Activated B cell treated with CpG ODN at 0.5 μM for 24 hours (primary cell): ENCODE measurements around the gene IFNGR2. TPM values are rescaled to one million over a fixed set of nuclear protein-coding genes. Genes with fewer than 3 reads are reported as not detected.
A peak's percentile ranks its signal among the peaks of the same experiment; 100 is the strongest.
"Not testable (repeated sequence)": the region's sequence is repeated elsewhere in the genome, so short reads cannot be mapped to it uniquely, and the experiment has no call there.

ENCODE experiments used
- ATAC-seq: fragments of 200-7000 bp; cut with Tn5 transposase; one replicate; pipeline ENCODE4 v1.10.0; 2021; ENCODE audit warnings: low read depth, mild to moderate bottlenecking, moderate library complexity
- CTCF ChIA-PET: fragments of 350-600 bp; sonication (Branson Sonifier 250); formaldehyde crosslinking; loops from one replicate; lab custom pipeline; 2021; ENCODE audit warnings: antibody characterized with exemption; lab: Charles Lee
- POLR2A ChIA-PET: fragments of 350-600 bp; sonication (Branson Sonifier 250); formaldehyde crosslinking; loops from one replicate; lab custom pipeline; 2021; ENCODE audit warnings: antibody characterized with exemption; lab: Charles Lee
- DNase-seq: peaks from one replicate; pipeline ENCODE4 v3.0.0; 2022
- H3K27ac Mint-ChIP-seq: one replicate; pipeline ENCODE4 v1.8.0; 2020; ENCODE audit warnings: mixed read lengths
- H3K27me3 Mint-ChIP-seq: one replicate; pipeline ENCODE4 v1.8.0; 2021; ENCODE audit warnings: mixed read lengths
- H3K36me3 Mint-ChIP-seq: one replicate; pipeline ENCODE4 v1.8.0; 2021; ENCODE audit warnings: low read depth, mixed read lengths
- H3K4me1 Mint-ChIP-seq: one replicate; pipeline ENCODE4 v1.8.0; 2021; ENCODE audit warnings: mixed read lengths
- H3K4me3 Mint-ChIP-seq: one replicate; pipeline ENCODE4 v1.8.0; 2020; ENCODE audit warnings: mild to moderate bottlenecking, mixed read lengths
- H3K9me3 Mint-ChIP-seq: one replicate; pipeline ENCODE4 v1.8.0; 2020; ENCODE audit warnings: mixed read lengths
- CTCF ChIP-seq: fragments of 200-600 bp; IDR thresholded peaks from one replicate; pipeline ENCODE4 v1.8.0; 2022; ENCODE audit warnings: antibody characterized with exemption, mild to moderate bottlenecking
- intact Hi-C: fragments of 100-400 bp; cut with micrococcal nuclease; formaldehyde crosslinking; loops from one replicate; pipeline ENCODE4 v1.15.1; 2024
- total RNA-seq: library from RNA; stranded (reverse); gene quantifications from 2 replicates; pipeline ENCODE4 v1.2.3, GENCODE V29; 2022

IFNGR2 gene
- total RNA-seq, 1 donor from 2014 or later: 71.1 TPM

GRCh38 chr21:33360281-33360680, 42.9 kb upstream of the IFNGR2 start:
- no peaks in the 10 kb centered on the region for H3K9me3 Mint-ChIP-seq
- peaks cover 26% of the 10 kb centered on the region for H3K36me3 Mint-ChIP-seq
- intact Hi-C loops: loop anchor here (2.0 to 5.0 kb wide), 3 partner anchors 53 to 182 kb away; partner anchors contain the start of genes GART and SON
- peak overlapping the region; percentile 78 for H3K4me3 Mint-ChIP-seq
- ChIA-PET CTCF (interaction anchor here (0.5 to 5.0 kb wide), 20 partner anchors 9 to 163 kb away, joined by 3 to 149 read pairs (median 16); partner anchors contain the start of genes IFNAR1, IL10RB and TMEM50B), POLR2A (interaction anchor here (0.9 to 4.4 kb wide), 10 partner anchors 12 to 94 kb away, joined by 4 to 102 read pairs (median 29); partner anchors contain the start of genes IFNAR1, IFNGR2 and IL10RB)
- no peak for ATAC-seq
- H3K4me1 Mint-ChIP-seq: peaks cover 42% of the 10 kb centered on the region
- H3K27me3 Mint-ChIP-seq: no peaks in the 10 kb centered on the region
- peak overlapping the region; percentile 70 for H3K27ac Mint-ChIP-seq
- no peak for DNase-seq
- no peak for TF ChIP-seq CTCF

- Mint-ChIP-seq H3K4me3 (peak overlapping the region; percentile 78), H3K36me3 (peaks cover 18% of the 10 kb centered on the region), H3K27ac (peak overlapping the region; percentile 93), H3K27me3 (no peaks in the 10 kb centered on the region), H3K9me3 (peaks cover 1% of the 10 kb centered on the region), H3K4me1 (peaks cover 41% of the 10 kb centered on the region)
- ChIA-PET CTCF (interaction anchor here (0.7 to 5.0 kb wide), 36 partner anchors 8 to 246 kb away, joined by 3 to 149 read pairs (median 8); partner anchors contain the start of genes IFNAR1, IFNGR2, IL10RB and TMEM50B), POLR2A (interaction anchor here (0.6 to 4.4 kb wide), 35 partner anchors 10 to 590 kb away, joined by 3 to 102 read pairs (median 7); partner anchors contain the start of genes IFNAR1, IFNGR2, IL10RB and PAXBP1)
- intact Hi-C loops: loop anchor here (1.0 to 5.0 kb wide), 9 partner anchors 13 to 181 kb away; partner anchors contain the start of genes GART, IFNAR1 and SON
- peak; percentile 73 for DNase-seq
- peak; percentile 87 for TF ChIP-seq CTCF
- ATAC-seq: peak; percentile 80
Measured at GRCh38 chr21:33360881-33361602, 42.2 kb upstream of the IFNGR2 start.

GRCh38 chr21:33362044-33362555, 41.1 kb upstream of the IFNGR2 start:
- Mint-ChIP-seq H3K4me1 (peaks cover 41% of the 10 kb centered on the region), H3K4me3 (peak overlapping the region; percentile 78)

GRCh38 chr21:33363911-33364609, 39.2 kb upstream of the IFNGR2 start:
- CTCF ChIA-PET: interaction anchor here (1.3 kb wide), 1 partner anchor 81 kb away, joined by 3 read pairs; no protein-coding TSS in a partner anchor
- POLR2A ChIA-PET: interaction anchor here (0.7 to 4.2 kb wide), 8 partner anchors 11 to 159 kb away, joined by 3 to 54 read pairs (median 4); partner anchors contain the start of gene IFNAR1
- ATAC-seq: not testable (repeated sequence)

More at GRCh38 chr21:33362044-33362555, 41.1 kb upstream of the IFNGR2 start:
- TF ChIP-seq CTCF: no peak
- intact Hi-C loops: loop anchor here (5.0 kb wide), 1 partner anchor 180 kb away; the partner anchor contains the start of genes GART and SON
- DNase-seq: peak; percentile 29
- ATAC-seq: peak; percentile 45
- H3K27ac Mint-ChIP-seq: peak overlapping the region; percentile 93
- peaks cover 10% of the 10 kb centered on the region for H3K36me3 Mint-ChIP-seq
- H3K9me3 Mint-ChIP-seq: peaks cover 10% of the 10 kb centered on the region
- ChIA-PET CTCF (interaction anchor here (0.8 to 5.0 kb wide), 27 partner anchors 9 to 245 kb away, joined by 3 to 149 read pairs (median 10); partner anchors contain the start of genes IFNAR1, IFNGR2 and IL10RB), POLR2A (interaction anchor here (0.6 to 4.4 kb wide), 30 partner anchors 9 to 591 kb away, joined by 3 to 102 read pairs (median 8); partner anchors contain the start of genes IFNAR1, IFNGR2, IL10RB and PAXBP1)
- H3K27me3 Mint-ChIP-seq: no peaks in the 10 kb centered on the region

GRCh38 chr21:33364830-33365229, 38.4 kb upstream of the IFNGR2 start:
- intact Hi-C loops: loop anchor here (5.0 kb wide), 1 partner anchor 177 kb away; the partner anchor contains the start of genes GART and SON
- no peak for TF ChIP-seq CTCF
- Mint-ChIP-seq H3K27me3 (no peaks in the 10 kb centered on the region), H3K27ac (peak overlapping the region; percentile 30), H3K9me3 (peaks cover 16% of the 10 kb centered on the region), H3K36me3 (peaks cover 6% of the 10 kb centered on the region), H3K4me3 (no peak overlapping the region), H3K4me1 (peaks cover 61% of the 10 kb centered on the region)
- ATAC-seq: no peak
- CTCF ChIA-PET: no interaction called here
- POLR2A ChIA-PET: no interaction called here
- no peak for DNase-seq

More at GRCh38 chr21:33363911-33364609, 39.2 kb upstream of the IFNGR2 start:
- H3K4me3 Mint-ChIP-seq: peak overlapping the region; percentile 38
- intact Hi-C loops: loop anchor here (5.0 kb wide), 1 partner anchor 178 kb away; the partner anchor contains the start of genes GART and SON
- peak overlapping the region; percentile 83 for H3K27ac Mint-ChIP-seq
- H3K27me3 Mint-ChIP-seq, DNase-seq, H3K36me3 Mint-ChIP-seq: not testable (repeated sequence)
- peaks cover 58% of the 10 kb centered on the region for H3K4me1 Mint-ChIP-seq
- H3K9me3 Mint-ChIP-seq: peaks cover 16% of the 10 kb centered on the region
